Measurements from ENCODE around the gene ZGPAT. TPM values are rescaled to one million over a fixed set of nuclear protein-coding genes. Genes with fewer than 3 reads are reported as not detected.
"Not testable (repeated sequence)": the region's sequence is repeated elsewhere in the genome, so short reads cannot be mapped to it uniquely, and the experiment has no call there.

The ZGPAT gene
- total and polyA plus RNA-seq, 7 experiments from 2014 or later, result 42.9 to 82.1 (median 47.5) TPM

DNA sequence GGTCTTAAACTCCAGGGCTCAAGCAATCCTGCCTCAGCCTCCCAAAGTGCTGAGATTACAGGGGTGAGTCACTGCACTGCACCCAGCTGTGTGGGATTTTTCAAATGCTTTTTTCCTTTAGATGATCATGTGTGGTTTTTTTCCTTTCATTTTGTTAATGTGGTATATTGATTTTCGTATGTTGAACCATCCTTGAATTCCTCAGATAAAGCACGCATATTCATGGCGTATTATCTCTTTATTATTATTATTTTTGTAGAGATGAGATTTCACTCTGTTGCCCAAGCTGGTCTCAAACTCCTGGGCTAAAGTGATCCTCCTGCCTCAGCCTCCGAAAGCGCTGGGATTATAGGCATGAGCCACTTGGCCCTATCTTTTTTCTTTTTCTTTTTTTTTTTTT lies 7.0 kb downstream of the ZGPAT start:
- Histone ChIP-seq H3K9me3 (ENCODE audit: control insufficient read depth in 2 of 3, low read length in 3 of 3) (peaks cover 0 to 22% (median 0%) of the 10 kb centered on the region in 3 experiments), H3K27ac (ENCODE audit: low read depth, low read length) (no peak overlapping the region), H3K4me3 (ENCODE audit: low read length) (no peak overlapping the region), H3K4me1 (ENCODE audit: control insufficient read depth in 2 of 2, insufficient read depth in 2 of 2, low read length in 2 of 2) (peaks cover 7 to 8% of the 10 kb centered on the region in 2 donors), H3K36me3 (ENCODE audit: control insufficient read depth in 2 of 3, insufficient read depth in 3 of 3, low read length in 3 of 3) (peaks cover 5 to 69% (median 8%) of the 10 kb centered on the region in 3 experiments), H3K27me3 (ENCODE audit: control insufficient read depth in 2 of 2, insufficient read depth in 2 of 2, low read length in 2 of 2) (no peaks in the 10 kb centered on the region)
- CTCF ChIA-PET, result no interaction called here
- H3K4me3 Mint-ChIP-seq, result no peak overlapping the region
- H3K36me3 Mint-ChIP-seq, result peaks cover 24 to 80% (median 68%) of the 10 kb centered on the region in 5 donors
- ATAC-seq (no peak), DNase-seq (no peak)
- H3K27ac Mint-ChIP-seq, result no peak overlapping the region
- H3K9me3 Mint-ChIP-seq, result peaks cover 2 to 37% (median 17%) of the 10 kb centered on the region in 11 donors
- no peaks in the 10 kb centered on the region for H3K27me3 Mint-ChIP-seq
- peaks cover 29 to 59% (median 52%) of the 10 kb centered on the region in 7 donors for H3K4me1 Mint-ChIP-seq
- intact Hi-C loops (cut with micrococcal nuclease), result no loop called here
- POLR2A ChIA-PET, result interaction anchor here (1.7 kb wide), 1 partner anchor 24 kb away, joined by 4 read pairs; no protein-coding TSS in a partner anchor

DNA sequence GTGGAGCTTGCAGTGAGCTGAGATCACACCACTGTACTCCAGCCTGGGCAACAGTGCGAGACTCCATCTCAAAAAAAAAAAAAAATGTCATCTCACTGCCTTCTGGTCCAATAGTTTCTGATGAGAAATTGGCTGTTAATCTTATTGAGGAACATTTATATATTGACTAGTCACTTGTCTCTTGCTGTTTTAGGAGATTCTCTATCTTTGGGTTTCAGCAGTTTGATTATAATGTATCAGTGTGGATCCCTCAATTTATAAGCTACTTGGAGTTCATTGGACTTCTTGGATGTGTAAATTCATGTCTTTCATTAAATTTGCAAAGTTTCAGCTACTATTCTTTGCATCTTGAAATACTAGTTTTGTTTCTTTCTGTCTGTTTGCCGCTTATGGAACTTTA lies 11.2 kb downstream of the ZGPAT start:
- ChIA-PET CTCF (interaction anchor here (1.2 to 1.3 kb wide), 2 partner anchors 11 to 17 kb away, joined by 3 to 4 read pairs; partner anchors contain the start of genes ARFRP1, LIME1 and ZGPAT), POLR2A (interaction anchor here (0.6 to 1.0 kb wide), 5 partner anchors 8 to 203 kb away, joined by 3 to 6 read pairs (median 3); partner anchors contain the start of genes ARFRP1 and ZGPAT)
- Mint-ChIP-seq H3K4me1 (peaks cover 15 to 55% (median 43%) of the 10 kb centered on the region in 7 donors), H3K27ac (peak overlapping the region in 3 of 9 donors; percentile 10 to 42 (median 22)), H3K4me3 (peak overlapping the region in 1 of 10 donors; percentile 56), H3K9me3 (peaks cover 2 to 41% (median 16%) of the 10 kb centered on the region in 11 donors), H3K27me3 (no peaks in the 10 kb centered on the region), H3K36me3 (peaks cover 18 to 71% (median 54%) of the 10 kb centered on the region in 5 donors)
- DNase-seq (no peak), ATAC-seq (no peak)
- intact Hi-C loops (cut with micrococcal nuclease), result no loop called here
- Histone ChIP-seq H3K27ac (ENCODE audit: low read depth, low read length) (no peak overlapping the region), H3K36me3 (ENCODE audit: control insufficient read depth in 2 of 3, insufficient read depth in 3 of 3, low read length in 3 of 3) (peaks cover 3 to 59% (median 5%) of the 10 kb centered on the region in 3 experiments), H3K9me3 (ENCODE audit: control insufficient read depth in 2 of 3, low read length in 3 of 3) (peaks cover 0 to 22% (median 0%) of the 10 kb centered on the region in 3 experiments), H3K27me3 (ENCODE audit: control insufficient read depth in 2 of 2, insufficient read depth in 2 of 2, low read length in 2 of 2) (no peaks in the 10 kb centered on the region), H3K4me1 (ENCODE audit: control insufficient read depth in 2 of 2, insufficient read depth in 2 of 2, low read length in 2 of 2) (peaks cover 0 to 8% of the 10 kb centered on the region in 2 donors), H3K4me3 (ENCODE audit: low read length) (no peak overlapping the region)

DNA sequence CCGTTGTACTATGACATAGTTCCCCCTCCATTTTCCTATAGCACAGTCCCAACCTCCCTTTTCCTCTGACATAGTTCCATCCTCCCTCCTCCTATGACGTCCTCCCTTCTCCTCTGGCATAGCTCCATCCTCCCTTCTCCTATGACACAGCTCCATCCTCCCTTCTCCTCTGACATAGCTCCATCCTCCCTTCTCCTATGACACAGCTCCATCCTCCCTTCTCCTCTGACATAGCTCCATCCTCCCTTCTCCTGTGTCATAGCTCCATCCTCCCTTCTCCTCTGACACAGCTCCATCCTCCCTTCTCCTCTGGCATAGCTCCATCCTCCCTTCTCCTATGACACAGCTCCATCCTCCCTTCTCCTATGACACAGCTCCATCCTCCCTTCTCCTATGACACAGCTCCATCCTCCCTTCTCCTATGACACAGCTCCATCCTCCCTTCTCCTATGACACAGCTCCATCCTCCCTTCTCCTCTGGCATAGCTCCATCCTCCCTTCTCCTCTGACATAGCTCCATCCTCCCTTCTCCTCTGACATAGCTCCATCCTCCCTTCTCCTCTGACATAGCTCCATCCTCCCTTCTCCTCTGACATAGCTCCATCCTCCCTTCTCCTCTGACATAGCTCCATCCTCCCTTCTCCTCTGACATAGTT lies 15.3 kb downstream of the ZGPAT start:
- peaks cover 18 to 61% (median 39%) of the 10 kb centered on the region in 5 donors for H3K36me3 Mint-ChIP-seq

DNA sequence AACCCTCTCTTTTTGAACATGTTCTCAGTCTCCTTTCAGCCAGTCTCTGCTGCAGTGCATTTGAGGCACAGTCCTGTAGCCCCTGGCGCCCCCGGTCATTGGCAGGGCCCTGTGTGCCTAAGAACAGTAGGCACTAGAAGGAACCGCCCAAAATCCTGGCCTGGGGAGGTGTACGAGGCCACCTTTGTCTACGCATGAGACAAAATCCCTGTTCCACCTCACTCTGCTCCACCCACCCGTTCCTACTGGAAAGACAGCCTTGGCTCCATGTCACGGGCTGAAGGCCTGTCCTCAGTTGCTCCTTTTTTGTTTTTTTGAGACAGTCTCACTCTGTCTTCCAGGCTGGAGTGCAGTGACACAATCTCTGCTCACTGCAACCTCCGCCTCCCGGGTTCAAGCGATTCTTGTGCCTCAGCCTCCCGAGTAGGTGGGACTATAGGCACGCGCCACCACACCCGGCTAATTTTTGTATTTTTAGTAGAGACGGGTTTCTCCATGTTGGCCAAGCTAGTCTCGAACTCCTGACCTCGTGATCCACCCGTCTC lies 22.4 kb downstream of the ZGPAT start:
- H3K27me3 ChIP-seq (ENCODE audit: control insufficient read depth in 2 of 2, insufficient read depth in 2 of 2, low read length in 2 of 2); H3K27me3 Mint-ChIP-seq; H3K27ac Mint-ChIP-seq; H3K9me3 ChIP-seq (ENCODE audit: control insufficient read depth in 2 of 3, low read length in 3 of 3); ATAC-seq; DNase-seq: not testable (repeated sequence)
- H3K4me3 ChIP-seq (ENCODE audit: low read length), result peak overlapping the region; percentile 36
- Mint-ChIP-seq H3K36me3 (peaks cover 8 to 41% (median 21%) of the 10 kb centered on the region in 5 donors), H3K4me3 (peak overlapping the region in 1 of 10 donors; percentile 27), H3K4me1 (peaks cover 18 to 41% (median 32%) of the 10 kb centered on the region in 7 donors), H3K9me3 (peaks cover 0 to 16% (median 4%) of the 10 kb centered on the region in 11 donors)
- H3K27ac ChIP-seq (ENCODE audit: low read depth, low read length), result peak overlapping the region; percentile 24
- POLR2A ChIA-PET, result interaction anchor here (0.8 to 3.8 kb wide), 6 partner anchors 7 to 34 kb away, joined by 3 to 24 read pairs (median 4); partner anchors contain the start of genes ARFRP1, LIME1, SLC2A4RG and TNFRSF6B
- intact Hi-C loops (cut with micrococcal nuclease), result loop anchor here (1.0 to 10.0 kb wide), 5 partner anchors 9 to 935 kb away; partner anchors contain the start of genes ARFRP1 (in 2 of the 2), ABHD16B (in 1 of the 2), MRGBP (in 1 of the 2) and SLC2A4RG (in 1 of the 2)
- peaks cover 0 to 26% (median 0%) of the 10 kb centered on the region in 3 experiments for H3K36me3 ChIP-seq (ENCODE audit: control insufficient read depth in 2 of 3, insufficient read depth in 3 of 3, low read length in 3 of 3)
- CTCF ChIA-PET, result interaction anchor here (0.6 to 0.8 kb wide), 3 partner anchors 10 to 135 kb away, joined by 3 to 5 read pairs (median 3); no protein-coding TSS in a partner anchor
- peaks cover 43 to 56% of the 10 kb centered on the region in 2 donors for H3K4me1 ChIP-seq (ENCODE audit: control insufficient read depth in 2 of 2, insufficient read depth in 2 of 2, low read length in 2 of 2)

More for the DNA sequence above, 15.3 kb downstream of the ZGPAT start:
- H3K9me3 ChIP-seq (ENCODE audit: control insufficient read depth in 2 of 3, low read length in 3 of 3); ATAC-seq; H3K4me3 Mint-ChIP-seq; H3K27ac ChIP-seq (ENCODE audit: low read depth, low read length); H3K27me3 ChIP-seq (ENCODE audit: control insufficient read depth in 2 of 2, insufficient read depth in 2 of 2, low read length in 2 of 2); H3K27me3 Mint-ChIP-seq; intact Hi-C loops (cut with micrococcal nuclease); H3K4me3 ChIP-seq (ENCODE audit: low read length); DNase-seq: not testable (repeated sequence)
- POLR2A ChIA-PET, result interaction anchor here (0.8 to 1.1 kb wide), 2 partner anchors 13 to 14 kb away, joined by 3 read pairs; no protein-coding TSS in a partner anchor
- Histone ChIP-seq H3K36me3 (ENCODE audit: control insufficient read depth in 2 of 3, insufficient read depth in 3 of 3, low read length in 3 of 3) (peaks cover 0 to 32% (median under 1%) of the 10 kb centered on the region in 3 experiments), H3K4me1 (ENCODE audit: control insufficient read depth in 2 of 2, insufficient read depth in 2 of 2, low read length in 2 of 2) (peaks cover 16 to 17% of the 10 kb centered on the region in 2 donors)
- peaks cover 23 to 56% (median 38%) of the 10 kb centered on the region in 7 donors for H3K4me1 Mint-ChIP-seq
- peaks cover 4 to 34% (median 13%) of the 10 kb centered on the region in 11 donors for H3K9me3 Mint-ChIP-seq
- CTCF ChIA-PET, result interaction anchor here (1.3 to 1.5 kb wide), 2 partner anchors 13 to 17 kb away, joined by 3 read pairs; partner anchors contain the start of gene LIME1
- peak overlapping the region in 3 of 9 donors; percentile 2 to 59 (median 45) for H3K27ac Mint-ChIP-seq

DNA sequence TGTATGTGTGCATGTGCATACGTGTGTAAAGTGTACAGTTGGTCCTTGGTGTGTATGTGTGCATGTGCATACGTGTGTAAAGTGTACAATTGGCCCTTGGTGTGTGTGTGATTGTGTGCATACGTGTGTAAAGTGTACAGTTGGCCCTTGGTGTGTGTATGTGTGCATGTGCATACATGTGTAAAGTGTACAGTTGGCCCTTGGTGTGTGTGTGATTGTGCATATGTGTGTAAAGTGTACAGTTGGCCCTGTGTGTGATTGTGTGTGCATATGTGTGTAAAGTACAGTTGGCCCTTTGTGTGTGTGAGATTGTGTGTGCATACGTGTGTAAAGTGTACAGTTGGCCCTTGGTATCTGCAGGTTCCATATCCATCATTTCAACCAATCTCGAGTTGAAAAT lies 23.6 kb downstream of the ZGPAT start:
- Histone ChIP-seq H3K9me3 (ENCODE audit: control insufficient read depth in 2 of 3, low read length in 3 of 3) (no peaks in the 10 kb centered on the region), H3K4me1 (ENCODE audit: control insufficient read depth in 2 of 2, insufficient read depth in 2 of 2, low read length in 2 of 2) (peaks cover 53 to 67% of the 10 kb centered on the region in 2 donors), H3K36me3 (ENCODE audit: control insufficient read depth in 2 of 3, insufficient read depth in 3 of 3, low read length in 3 of 3) (peaks cover 0 to 34% (median 0%) of the 10 kb centered on the region in 3 experiments), H3K27ac (ENCODE audit: low read depth, low read length) (no peak overlapping the region), H3K27me3 (ENCODE audit: control insufficient read depth in 2 of 2, insufficient read depth in 2 of 2, low read length in 2 of 2) (no peaks in the 10 kb centered on the region), H3K4me3 (ENCODE audit: low read length) (peak overlapping the region; percentile 49)
- ChIA-PET POLR2A (interaction anchor here (0.6 to 1.0 kb wide), 2 partner anchors 24 to 176 kb away, joined by 4 read pairs; partner anchors contain the start of genes ARFRP1 and ZGPAT), CTCF (no interaction called here)
- Mint-ChIP-seq H3K36me3 (peaks cover 4 to 39% (median 18%) of the 10 kb centered on the region in 5 donors), H3K4me1 (peaks cover 26 to 49% (median 41%) of the 10 kb centered on the region in 7 donors), H3K27me3 (no peaks in the 10 kb centered on the region), H3K27ac (no peak overlapping the region), H3K4me3 (no peak overlapping the region), H3K9me3 (peaks cover 0 to 5% (median 0%) of the 10 kb centered on the region in 11 donors)
- no peak for ATAC-seq
- no peak for DNase-seq
- intact Hi-C loops (cut with micrococcal nuclease), result loop anchor here (2.0 to 10.0 kb wide), 3 partner anchors 25 to 937 kb away; partner anchors contain the start of genes ABHD16B (in 1 of the 2), ARFRP1 (in 1 of the 2), MRGBP (in 1 of the 2) and TPD52L2 (in 1 of the 2)
